GM12878 (cell line): ENCODE results near the gene WDFY3. TPM values are rescaled to one million over a fixed set of nuclear protein-coding genes. Genes with fewer than 3 reads are reported as not detected.

Experiments used
- ATAC-seq: fragments of 200-7000 bp; cut with Tn5 transposase; 3 replicates; pipeline ENCODE4 v1.9.1; 2020; ENCODE audit warnings: mild to moderate bottlenecking, moderate library complexity
- BruUV-seq: library from RNA; stranded (reverse); fragments of 400-500 nt; replicated peaks from 2 replicates; lab custom pipeline; 2021; lab: Mats Ljungman, UMichigan
- CTCF ChIA-PET: fragments of 300-600 bp; sonication (Branson Sonifier 250); formaldehyde crosslinking; extraction: SDS; loops from one replicate; lab custom pipeline; 2021; ENCODE audit warnings: inconsistent platforms; lab: Yijun Ruan, JAX
- POLR2A ChIA-PET: fragments of 350-600 bp; formaldehyde crosslinking; extraction: SDS; loops from one replicate; lab custom pipeline; 2021; ENCODE audit warnings: inconsistent platforms; lab: Charles Lee
- RAD21 ChIA-PET: fragments of 300-600 bp; sonication (Branson Sonifier 250); formaldehyde crosslinking; loops from one replicate; lab custom pipeline; 2023; ENCODE audit warnings: antibody characterized with exemption; ENCODE audit not compliant: unreplicated experiment; lab: Charles Lee
- SMC1A ChIA-PET: fragments of 300-600 bp; sonication (Branson Sonifier 250); formaldehyde crosslinking; loops from one replicate; lab custom pipeline; 2023; ENCODE audit not compliant: unreplicated experiment, uncharacterized antibody; lab: Charles Lee
- DNase-seq: peaks from one replicate; pipeline ENCODE4 v3.0.0-alpha.2; 2011; ENCODE audit warnings: low read depth, low spot score
- FAIRE-seq: peaks from 3 replicates; lab custom pipeline; 2011; peaks lifted over from hg19 to GRCh38; lab: Jason Lieb, UNC
- H2AFZ ChIP-seq: 2 replicates; pipeline ENCODE4 v1.6.0; 2011; ENCODE audit warnings: low read depth, low read length, control low read depth; ENCODE audit not compliant: control insufficient read depth
- H3K27ac ChIP-seq: 2 replicates; pipeline ENCODE4 v1.5.1; 2011; ENCODE audit warnings: control low read depth; ENCODE audit not compliant: control insufficient read depth, insufficient read depth
- H3K27me3 ChIP-seq, 2 experiments: replicated peaks in 1 of 2; 2 replicates each; pipeline versions ENCODE4 v1.6.0 to v1.6.1; 2011; ENCODE audit warnings: low read length in 1 of 2; ENCODE audit not compliant: control insufficient read depth in 2 of 2, insufficient read depth in 2 of 2
- H3K36me3 ChIP-seq, 2 experiments: 2 replicates each; pipeline ENCODE4 v1.5.1; 2011; ENCODE audit warnings: low read length in 1 of 2; ENCODE audit not compliant: control insufficient read depth in 2 of 2, insufficient read depth in 2 of 2
- H3K4me1 ChIP-seq: 2 replicates; pipeline ENCODE4 v1.6.1; 2011; ENCODE audit warnings: mild to moderate bottlenecking, low read length, moderate library complexity, mixed read lengths; ENCODE audit not compliant: control insufficient read depth, insufficient read depth
- H3K4me2 ChIP-seq: 2 replicates; pipeline ENCODE4 v1.6.0; 2011; ENCODE audit warnings: control low read depth; ENCODE audit not compliant: control insufficient read depth, insufficient read depth
- H3K4me3 ChIP-seq: fragments of 200-600 bp; sonication (generic); 2 replicates; pipeline ENCODE4 v1.5.1; 2016
- H3K79me2 ChIP-seq: 2 replicates; pipeline ENCODE4 v1.6.0; 2011; ENCODE audit warnings: low read length; ENCODE audit not compliant: control insufficient read depth, insufficient read depth
- H3K9ac ChIP-seq: 2 replicates; pipeline ENCODE4 v1.8.0; 2011; ENCODE audit warnings: low read length, control low read depth, mixed read lengths; ENCODE audit not compliant: control insufficient read depth, insufficient read depth
- H3K9me3 ChIP-seq: replicated peaks from 3 replicates; pipeline ENCODE4 v1.5.1; 2011; ENCODE audit warnings: mild to moderate bottlenecking, low read length; ENCODE audit not compliant: control insufficient read depth, insufficient read depth
- H4K20me1 ChIP-seq: 2 replicates; pipeline ENCODE4 v1.6.0; 2011; ENCODE audit not compliant: control insufficient read depth, insufficient read depth
- BMI1 ChIP-seq: fragments of 450-650 bp; IDR thresholded peaks from 2 replicates; pipeline ENCODE4 v1.6.1; 2016; ENCODE audit warnings: mild to moderate bottlenecking, moderate library complexity, borderline replicate concordance
- BRCA1 ChIP-seq: IDR thresholded peaks from 2 replicates; pipeline ENCODE4 v1.6.1; 2011; ENCODE audit warnings: low read depth, low read length, improper control_type of control experiment
- CEBPB ChIP-seq, 2 experiments: fragments of 150-350 bp in 1 of 2; IDR thresholded peaks; 2 replicates each; pipeline ENCODE4 v1.6.1; 2012 to 2014; ENCODE audit warnings: low read depth in 2 of 2, low read length in 2 of 2, borderline replicate concordance in 1 of 2, inconsistent platforms in 1 of 2
- EED ChIP-seq: sonication (generic); IDR thresholded peaks from 2 replicates; pipeline ENCODE4 v1.6.1; 2016; ENCODE audit warnings: antibody characterized with exemption, low read depth
- NFYA ChIP-seq: IDR thresholded peaks from 2 replicates; pipeline ENCODE4 v1.6.1; 2011; ENCODE audit warnings: low read depth, mild to moderate bottlenecking, low read length, improper control_type of control experiment, borderline replicate concordance
- NFYB ChIP-seq: IDR thresholded peaks from 2 replicates; pipeline ENCODE4 v1.6.1; 2011; ENCODE audit warnings: low read depth, mild to moderate bottlenecking, low read length, improper control_type of control experiment, moderate library complexity; ENCODE audit not compliant: insufficient read depth
- PML ChIP-seq: IDR thresholded peaks from 2 replicates; pipeline ENCODE4 v1.6.1; 2012; ENCODE audit warnings: low read length, inconsistent platforms
- POU2F2 ChIP-seq: IDR thresholded peaks from 3 replicates; pipeline ENCODE4 v1.6.1; 2011; ENCODE audit warnings: low read depth, mild to moderate bottlenecking, low read length, borderline replicate concordance
- RBBP5 ChIP-seq: fragments of 200-600 bp; sonication (generic); conservative IDR thresholded peaks from 2 replicates; pipeline ENCODE4 v1.6.1; 2016
- SMAD5 ChIP-seq: IDR thresholded peaks from 2 replicates; pipeline ENCODE4 v1.6.1; 2016; ENCODE audit warnings: antibody characterized with exemption, low read depth
- SP1 ChIP-seq: IDR thresholded peaks from one replicate; pipeline ENCODE4 v1.6.1; 2011; ENCODE audit warnings: low read depth, low read length
- WRNIP1 ChIP-seq: IDR thresholded peaks from 2 replicates; pipeline ENCODE4 v1.6.1; 2011; ENCODE audit warnings: low read depth, low read length, improper control_type of control experiment, borderline replicate concordance
- YBX1 ChIP-seq: fragments of 450-650 bp; IDR thresholded peaks from 2 replicates; pipeline ENCODE4 v1.6.1; 2016; ENCODE audit warnings: antibody characterized with exemption
- WGBS: methylation state at CpG from one replicate; pipeline ENCODE4 v1.1.6; 2016; ENCODE audit warnings: low lambda C conversion rate; ENCODE audit not compliant: insufficient replicate concordance, insufficient coverage; ENCODE audit errors: missing lambda C conversion rate; 5-methylcytosine and 5-hydroxymethylcytosine counted together
- in situ Hi-C: fragments of 300-500 bp; cut with MboI; formaldehyde crosslinking; loops from 9 replicates; pipeline ENCODE4 v1.14.3; 2018; ENCODE audit warnings: mixed read lengths
- intact Hi-C: fragments of 100-400 bp; cut with micrococcal nuclease; formaldehyde crosslinking; loops from one replicate; pipeline ENCODE4 v1.14.2; 2022; ENCODE audit not compliant: unreplicated experiment
- polyA plus RNA-seq, 11 experiments: library from polyadenylated mRNA; depleted of rRNA in 4 of 11; unstranded in 6 of 11; stranded (reverse) in 5 of 11; fragments of >200 nt; fragmentation: Nextera tagmentation in 4 of 11; fragmentation: Illumina TruSeq in 1 of 11; extraction: Ambion mirVana in 4 of 11; extraction: Trizol in 1 of 11; gene quantifications; 1 replicate in 1 of 11; 2 replicates in 10 of 11; pipeline versions ENCODE4 v1.2.1 to v1.2.3, GENCODE V29; 2011 to 2016; ENCODE audit warnings: inconsistent platforms in 2 of 11, missing spikeins in 2 of 11, low read depth in 1 of 11
- total RNA-seq, 4 experiments: library from RNA; depleted of rRNA in 3 of 4; stranded (reverse); fragments of >200 nt in 3 of 4; fragmentation: Illumina TruSeq in 1 of 4; extraction: Trizol in 1 of 4; gene quantifications; 2 replicates each; pipeline versions ENCODE4 v1.2.1 to v1.2.3, GENCODE V29; 2013 to 2021
- TF ChIP-seq, protein P1 (sequence below): fragments of 450-650 bp; IDR thresholded peaks from 2 replicates; pipeline ENCODE4 v1.6.1; 2017; ENCODE audit warnings: mild to moderate bottlenecking, low read depth, inconsistent platforms; ENCODE audit not compliant: poor library complexity, severe bottlenecking
- TF ChIP-seq, protein P2 (sequence below), 3 experiments: IDR thresholded peaks in 2 of 3; conservative IDR thresholded peaks in 1 of 3; 2 replicates each; pipeline ENCODE4 v1.5.1; 2011; ENCODE audit warnings: low read depth in 3 of 3, low read length in 3 of 3, mild to moderate bottlenecking in 3 of 3, control low read depth in 2 of 3, moderate library complexity in 2 of 3, inconsistent platforms in 1 of 3, mixed read lengths in 1 of 3; ENCODE audit not compliant: control insufficient read depth in 2 of 3, insufficient read depth in 1 of 3; ENCODE audit errors: extremely low read depth in 1 of 3

The WDFY3 gene
- total and polyA plus RNA-seq, 10 of the 15 experiments (the other 5 are each of a cell fraction or from before 2014, with no cell fraction given): 0.01 to 0.23 (median 0.12) TPM; not detected in 2

DNA sequence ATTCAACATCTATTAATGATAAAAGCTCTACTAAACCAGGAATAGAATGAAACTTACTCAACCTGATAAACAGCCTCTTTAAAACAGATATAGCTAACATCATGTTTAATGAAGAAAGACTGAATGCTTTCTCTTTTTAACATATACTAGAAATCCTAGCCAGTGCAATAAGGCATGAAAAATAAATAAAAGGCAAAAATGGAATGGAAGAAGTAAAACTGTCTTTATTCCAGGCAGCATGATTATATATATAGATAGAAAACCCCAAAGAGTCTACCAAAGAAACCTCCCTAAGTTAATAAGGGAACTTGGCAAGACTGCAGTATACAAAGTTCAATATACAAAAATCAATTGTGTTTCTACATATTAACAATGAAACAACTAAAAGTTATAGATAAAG, 25.5 kb downstream of the WDFY3 start (continued):
- no peak for TF ChIP-seq WRNIP1
- TF ChIP-seq, protein P1, sequence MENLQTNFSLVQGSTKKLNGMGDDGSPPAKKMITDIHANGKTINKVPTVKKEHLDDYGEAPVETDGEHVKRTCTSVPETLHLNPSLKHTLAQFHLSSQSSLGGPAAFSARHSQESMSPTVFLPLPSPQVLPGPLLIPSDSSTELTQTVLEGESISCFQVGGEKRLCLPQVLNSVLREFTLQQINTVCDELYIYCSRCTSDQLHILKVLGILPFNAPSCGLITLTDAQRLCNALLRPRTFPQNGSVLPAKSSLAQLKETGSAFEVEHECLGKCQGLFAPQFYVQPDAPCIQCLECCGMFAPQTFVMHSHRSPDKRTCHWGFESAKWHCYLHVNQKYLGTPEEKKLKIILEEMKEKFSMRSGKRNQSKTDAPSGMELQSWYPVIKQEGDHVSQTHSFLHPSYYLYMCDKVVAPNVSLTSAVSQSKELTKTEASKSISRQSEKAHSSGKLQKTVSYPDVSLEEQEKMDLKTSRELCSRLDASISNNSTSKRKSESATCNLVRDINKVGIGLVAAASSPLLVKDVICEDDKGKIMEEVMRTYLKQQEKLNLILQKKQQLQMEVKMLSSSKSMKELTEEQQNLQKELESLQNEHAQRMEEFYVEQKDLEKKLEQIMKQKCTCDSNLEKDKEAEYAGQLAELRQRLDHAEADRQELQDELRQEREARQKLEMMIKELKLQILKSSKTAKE: no peak

DNA sequence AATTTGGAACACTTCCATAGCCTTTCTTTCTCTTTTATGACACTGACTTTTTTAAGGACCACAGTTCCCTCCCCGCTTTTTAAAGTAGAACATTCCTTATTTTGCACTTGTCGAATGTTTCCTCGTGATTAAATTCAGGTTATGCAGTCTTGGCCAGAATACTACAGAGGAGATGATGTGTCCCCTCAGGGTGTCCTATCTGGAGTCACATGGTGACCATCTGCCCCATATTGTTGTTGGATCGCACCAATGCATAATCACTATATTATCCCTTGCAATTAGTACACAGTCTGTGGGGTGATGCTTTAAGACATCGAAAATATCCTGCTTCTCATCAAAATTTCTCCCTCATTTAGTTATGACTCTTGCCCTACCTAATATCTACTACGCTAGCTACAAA, 27.4 kb downstream of the WDFY3 start:
- DNase-seq: no peak
- no TSS peak for BruUV-seq
- POLR2A ChIA-PET: no interaction called here
- Histone ChIP-seq H3K27ac (no peak overlapping the region), H3K9ac (no peak overlapping the region), H3K36me3 (no peaks in the 10 kb centered on the region), H4K20me1 (no peaks in the 10 kb centered on the region), H3K4me2 (no peak overlapping the region), H3K9me3 (no peaks in the 10 kb centered on the region), H3K4me1 (no peaks in the 10 kb centered on the region), H3K4me3 (no peak overlapping the region), H3K27me3 (no peaks in the 10 kb centered on the region), H2AFZ (no peak overlapping the region), H3K79me2 (no peaks in the 10 kb centered on the region)
- RAD21 ChIA-PET: no interaction called here
- no peak for ATAC-seq
- in situ Hi-C loops (no loop called here), intact Hi-C loops (no loop called here)
- SMC1A ChIA-PET: no interaction called here
- no peak for FAIRE-seq
- CTCF ChIA-PET: no interaction called here
- 22% methylated on average over 6 of the region's 6 CpGs for WGBS
- TF ChIP-seq CEBPB (IDR thresholded peaks at IDR 0.05; ENCODE audit: borderline replicate concordance in 1 of 2, low read depth in 2 of 2, low read length in 2 of 2) (no peak), NFYA (no peak), RBBP5 (no peak), SP1 (no peak), EED (no peak), BRCA1 (no peak), NFYB (no peak), BMI1 (no peak), PML (no peak), SMAD5 (no peak), POU2F2 (no peak), YBX1 (no peak)
- TF ChIP-seq, protein P2, sequence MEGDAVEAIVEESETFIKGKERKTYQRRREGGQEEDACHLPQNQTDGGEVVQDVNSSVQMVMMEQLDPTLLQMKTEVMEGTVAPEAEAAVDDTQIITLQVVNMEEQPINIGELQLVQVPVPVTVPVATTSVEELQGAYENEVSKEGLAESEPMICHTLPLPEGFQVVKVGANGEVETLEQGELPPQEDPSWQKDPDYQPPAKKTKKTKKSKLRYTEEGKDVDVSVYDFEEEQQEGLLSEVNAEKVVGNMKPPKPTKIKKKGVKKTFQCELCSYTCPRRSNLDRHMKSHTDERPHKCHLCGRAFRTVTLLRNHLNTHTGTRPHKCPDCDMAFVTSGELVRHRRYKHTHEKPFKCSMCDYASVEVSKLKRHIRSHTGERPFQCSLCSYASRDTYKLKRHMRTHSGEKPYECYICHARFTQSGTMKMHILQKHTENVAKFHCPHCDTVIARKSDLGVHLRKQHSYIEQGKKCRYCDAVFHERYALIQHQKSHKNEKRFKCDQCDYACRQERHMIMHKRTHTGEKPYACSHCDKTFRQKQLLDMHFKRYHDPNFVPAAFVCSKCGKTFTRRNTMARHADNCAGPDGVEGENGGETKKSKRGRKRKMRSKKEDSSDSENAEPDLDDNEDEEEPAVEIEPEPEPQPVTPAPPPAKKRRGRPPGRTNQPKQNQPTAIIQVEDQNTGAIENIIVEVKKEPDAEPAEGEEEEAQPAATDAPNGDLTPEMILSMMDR (IDR thresholded peaks at IDR 0.05 in 2 of 3, conservative IDR thresholded peaks at IDR 0.05 in 1 of 3; ENCODE audit: control insufficient read depth in 2 of 3, extremely low read depth in 1 of 3, insufficient read depth in 1 of 3, low read depth in 3 of 3, low read length in 3 of 3): no peak
